ENCODE results near the gene PVALB.

DNA sequence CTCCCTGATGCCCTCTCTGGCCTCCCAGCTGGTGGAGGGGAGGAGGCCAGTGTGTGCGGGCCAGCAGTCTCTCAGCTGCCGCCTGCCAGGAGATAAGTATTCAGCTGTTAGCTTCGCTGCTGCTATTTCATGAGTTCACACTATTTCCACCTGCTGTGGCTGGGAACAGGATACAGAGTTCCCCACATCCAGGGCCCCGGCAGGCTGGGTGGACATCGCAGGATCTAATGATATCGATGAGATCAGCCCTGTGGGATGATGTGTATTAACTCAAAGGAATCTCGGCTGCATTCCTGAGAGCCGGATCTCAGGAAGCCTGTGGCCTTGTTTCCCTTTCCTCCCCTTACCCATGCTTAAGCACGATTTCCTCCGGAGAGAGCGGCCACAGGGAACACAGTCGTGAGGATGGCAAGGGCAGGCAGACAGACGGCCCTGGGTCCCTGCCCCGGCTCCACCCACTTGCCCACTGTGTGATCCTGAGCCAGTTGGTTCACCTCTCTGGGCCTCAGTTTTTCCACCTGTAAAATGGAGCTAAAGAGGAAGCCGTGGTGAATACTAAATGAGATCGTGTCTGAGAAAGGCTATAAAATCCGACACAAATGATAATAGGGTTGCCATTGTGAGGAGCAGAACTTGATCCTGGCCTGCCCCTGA, 6.5 kb upstream of the PVALB start:
- no peak for TF ChIP-seq EZH2 (IDR thresholded peaks at IDR 0.05; ENCODE audit: borderline replicate concordance, insufficient read depth, low read depth, low read length, poor library complexity, severe bottlenecking)
- TF ChIP-seq, protein P1, sequence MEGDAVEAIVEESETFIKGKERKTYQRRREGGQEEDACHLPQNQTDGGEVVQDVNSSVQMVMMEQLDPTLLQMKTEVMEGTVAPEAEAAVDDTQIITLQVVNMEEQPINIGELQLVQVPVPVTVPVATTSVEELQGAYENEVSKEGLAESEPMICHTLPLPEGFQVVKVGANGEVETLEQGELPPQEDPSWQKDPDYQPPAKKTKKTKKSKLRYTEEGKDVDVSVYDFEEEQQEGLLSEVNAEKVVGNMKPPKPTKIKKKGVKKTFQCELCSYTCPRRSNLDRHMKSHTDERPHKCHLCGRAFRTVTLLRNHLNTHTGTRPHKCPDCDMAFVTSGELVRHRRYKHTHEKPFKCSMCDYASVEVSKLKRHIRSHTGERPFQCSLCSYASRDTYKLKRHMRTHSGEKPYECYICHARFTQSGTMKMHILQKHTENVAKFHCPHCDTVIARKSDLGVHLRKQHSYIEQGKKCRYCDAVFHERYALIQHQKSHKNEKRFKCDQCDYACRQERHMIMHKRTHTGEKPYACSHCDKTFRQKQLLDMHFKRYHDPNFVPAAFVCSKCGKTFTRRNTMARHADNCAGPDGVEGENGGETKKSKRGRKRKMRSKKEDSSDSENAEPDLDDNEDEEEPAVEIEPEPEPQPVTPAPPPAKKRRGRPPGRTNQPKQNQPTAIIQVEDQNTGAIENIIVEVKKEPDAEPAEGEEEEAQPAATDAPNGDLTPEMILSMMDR (IDR thresholded peaks at IDR 0.05), result no peak
